D721Med (cell line): ENCODE results near the gene IL17REL.

ENCODE experiments used
- DNase-seq: peaks from one replicate; pipeline ENCODE4 v3.0.0; 2011; ENCODE audit warnings: low spot score; ENCODE audit not compliant: insufficient read length
- FAIRE-seq: peaks from 2 replicates; lab custom pipeline; 2011; peaks lifted over from hg19 to GRCh38; lab: Jason Lieb, UNC
- CTCF ChIP-seq: IDR thresholded peaks from 2 replicates; pipeline ENCODE4 v1.5.1; 2012; ENCODE audit warnings: mild to moderate bottlenecking, control low read depth; ENCODE audit not compliant: insufficient read depth; ENCODE audit errors: missing control alignments

The IL17REL gene

GRCh38 chr22:50007057-50007511 lies 5.5 kb downstream of the IL17REL start:
- FAIRE-seq (no peak), DNase-seq (no peak)
- TF ChIP-seq CTCF: no peak

DNA sequence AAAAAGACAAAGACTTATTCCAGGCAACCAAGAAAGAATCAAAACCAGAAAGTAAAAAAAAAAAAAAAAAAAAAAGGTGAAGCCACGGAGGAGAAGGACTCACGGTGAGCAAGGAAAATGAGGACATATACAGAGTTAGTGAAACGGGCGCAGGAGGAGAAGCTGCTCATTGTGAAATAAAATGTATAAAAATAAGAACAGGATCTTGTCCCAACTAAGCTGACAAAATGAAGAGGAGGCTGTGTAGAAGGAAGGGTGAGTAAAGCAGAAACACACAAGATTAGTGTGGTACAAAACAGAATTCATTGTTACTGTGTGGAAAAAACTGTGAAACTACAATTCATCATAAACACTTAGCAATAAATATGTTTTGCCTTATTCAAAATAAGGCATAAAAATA lies 7.6 kb downstream of the IL17REL start:
- no peak for TF ChIP-seq CTCF
- FAIRE-seq (no peak), DNase-seq (no peak)

- TF ChIP-seq CTCF: no peak
- DNase-seq (no peak), FAIRE-seq (no peak)
These were observed 9.8 kb downstream of the IL17REL start for GRCh38 chr22:50002791-50003190.

GRCh38 chr22:50001388-50002231 lies 11.0 kb downstream of the IL17REL start:
- no peak for TF ChIP-seq CTCF
- DNase-seq (no peak), FAIRE-seq (no peak)

- no peak for FAIRE-seq
- DNase-seq: no peak
- TF ChIP-seq CTCF: no peak
These were observed 11.8 kb downstream of the IL17REL start for GRCh38 chr22:50000587-50001387.

DNA sequence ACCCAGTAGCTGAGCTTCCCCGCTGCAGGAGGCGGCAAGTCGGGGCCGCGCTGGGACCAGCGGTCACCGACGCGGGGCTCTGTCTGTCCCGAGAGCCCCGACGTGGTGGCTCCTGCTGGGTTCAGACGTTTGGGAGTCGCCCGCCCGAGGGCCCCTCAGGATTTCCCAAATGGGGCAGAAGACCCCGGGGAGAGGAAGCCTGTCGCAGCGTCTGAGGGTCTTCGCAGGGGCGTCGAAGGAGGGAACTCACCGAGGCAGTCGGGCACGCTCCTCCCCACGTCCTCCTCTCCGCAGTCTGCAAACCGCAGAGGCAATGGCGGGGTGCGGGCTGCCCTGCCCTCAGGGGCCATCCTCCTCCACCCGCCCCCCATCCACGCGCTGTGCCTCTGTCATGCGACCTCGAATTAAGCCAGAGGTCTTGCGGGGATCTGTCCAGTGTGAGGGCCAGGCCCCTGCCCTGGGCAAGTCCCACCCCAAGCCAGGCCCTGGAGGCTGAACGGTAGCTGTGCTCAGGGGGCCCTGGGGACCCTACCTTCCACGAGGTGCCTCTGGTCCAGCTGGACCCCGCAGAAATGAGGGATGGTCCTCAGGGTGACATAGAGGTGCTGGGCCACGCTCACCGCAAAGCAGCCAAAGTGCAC lies 12.5 kb downstream of the IL17REL start:
- DNase-seq: no peak
- TF ChIP-seq CTCF: no peak
- FAIRE-seq: no peak
